Neural cell (in vitro differentiated cells): ENCODE data around the gene HIF1A. TPM values are rescaled to one million over a fixed set of nuclear protein-coding genes. Genes with fewer than 3 reads are reported as not detected.
"Not testable (repeated sequence)": the region's sequence is repeated elsewhere in the genome, so short reads cannot be mapped to it uniquely, and the experiment has no call there.

Experiments used
- H2AFZ ChIP-seq: fragments of 200-600, 300-800 bp; sonication (generic), shearing (Covaris generic); 2 replicates; pipeline ENCODE4 v1.6.0; 2014; ENCODE audit warnings: low read depth, mild to moderate bottlenecking, antibody characterized with exemption, low read length, moderate library complexity
- H3F3A ChIP-seq: fragments of 200-600 bp; shearing (Covaris generic); 2 replicates; pipeline ENCODE4 v1.6.1; 2016; ENCODE audit warnings: mild to moderate bottlenecking, moderate library complexity, mixed read lengths, antibody characterized with exemption, low read length; ENCODE audit not compliant: insufficient read depth, poor library complexity, severe bottlenecking
- H3K27ac ChIP-seq: fragments of 200-600, 300-800 bp; sonication (generic), shearing (Covaris generic); 2 replicates; pipeline ENCODE4 v1.5.1; 2014; ENCODE audit warnings: mild to moderate bottlenecking, low read length, moderate library complexity
- H3K27me3 ChIP-seq: fragments of 300-800, 200-600 bp; sonication (generic), shearing (Covaris generic); 2 replicates; pipeline ENCODE4 v1.6.0; 2014; ENCODE audit warnings: mild to moderate bottlenecking, low read depth, low read length, moderate library complexity; ENCODE audit not compliant: insufficient read depth
- H3K36me3 ChIP-seq: fragments of 300-800, 200-600 bp; sonication (generic), shearing (Covaris generic); 2 replicates; pipeline ENCODE4 v1.5.1; 2014; ENCODE audit warnings: mild to moderate bottlenecking, antibody characterized with exemption, low read length, moderate library complexity; ENCODE audit not compliant: insufficient read depth
- H3K4me2 ChIP-seq: fragments of 300-800, 200-600 bp; sonication (generic), shearing (Covaris generic); 2 replicates; pipeline ENCODE4 v1.6.0; 2014; ENCODE audit warnings: mild to moderate bottlenecking, low read length
- H3K4me3 ChIP-seq: fragments of 300-800, 200-600 bp; sonication (generic), shearing (Covaris generic); 2 replicates; pipeline ENCODE4 v1.5.1; 2014; ENCODE audit warnings: mild to moderate bottlenecking, low read length, moderate library complexity
- H3K79me2 ChIP-seq: fragments of 200-600 bp; shearing (Covaris generic); replicated peaks from 2 replicates; pipeline ENCODE4 v1.6.0; 2014; ENCODE audit warnings: mild to moderate bottlenecking, low read length, moderate library complexity; ENCODE audit not compliant: insufficient read depth
- H3K9ac ChIP-seq: fragments of 300-800, 200-600 bp; sonication (generic), shearing (Covaris generic); 2 replicates; pipeline ENCODE4 v1.6.1; 2016; ENCODE audit warnings: mild to moderate bottlenecking, low read length, mixed read lengths
- H3K9me2 ChIP-seq: fragments of 200-600 bp; shearing (Covaris generic); 2 replicates; pipeline ENCODE4 v1.6.1; 2016; ENCODE audit warnings: mild to moderate bottlenecking, low read length, mixed read lengths; ENCODE audit not compliant: insufficient read depth
- H3K9me3 ChIP-seq: fragments of 200-600, 300-800 bp; sonication (generic), shearing (Covaris generic); 2 replicates; pipeline ENCODE4 v1.6.1; 2016; ENCODE audit warnings: mild to moderate bottlenecking, mixed run types, low read length, moderate library complexity, mixed read lengths
- H4K20me1 ChIP-seq: fragments of 200-600 bp; shearing (Covaris generic); 2 replicates; pipeline ENCODE4 v1.6.1; 2016; ENCODE audit warnings: mild to moderate bottlenecking, mixed run types; ENCODE audit not compliant: insufficient read depth
- EP300 ChIP-seq: fragments of 450-650 bp; conservative IDR thresholded peaks from 2 replicates; pipeline ENCODE4 v1.6.1; 2014; ENCODE audit warnings: antibody characterized with exemption, mild to moderate bottlenecking, moderate library complexity; ENCODE audit not compliant: poor library complexity, severe bottlenecking
- EZH2 ChIP-seq: fragments of 200-600, 300-800 bp; shearing (Covaris generic), sonication (generic); IDR thresholded peaks from 2 replicates; pipeline ENCODE4 v1.6.1; 2014; ENCODE audit warnings: antibody characterized with exemption, low read length, borderline replicate concordance, mild to moderate bottlenecking; ENCODE audit not compliant: insufficient read depth, poor library complexity, severe bottlenecking
- MXI1 ChIP-seq: fragments of 450-650 bp; conservative IDR thresholded peaks from 2 replicates; pipeline ENCODE4 v1.6.1; 2014; ENCODE audit warnings: antibody characterized with exemption, mild to moderate bottlenecking; ENCODE audit not compliant: poor library complexity, severe bottlenecking
- POLR2AphosphoS5 ChIP-seq: IDR thresholded peaks from 2 replicates; pipeline ENCODE4 v1.6.1; 2012
- RAD21 ChIP-seq: fragments of 450-650 bp; conservative IDR thresholded peaks from 2 replicates; pipeline ENCODE4 v1.6.1; 2014; ENCODE audit warnings: antibody characterized with exemption, mild to moderate bottlenecking, moderate library complexity
- REST ChIP-seq: IDR thresholded peaks from 2 replicates; pipeline ENCODE4 v1.6.1; 2012; ENCODE audit warnings: borderline replicate concordance
- SMC3 ChIP-seq: fragments of 450-650 bp; conservative IDR thresholded peaks from 2 replicates; pipeline ENCODE4 v1.6.1; 2014; ENCODE audit warnings: antibody characterized with exemption, mild to moderate bottlenecking, moderate library complexity; ENCODE audit not compliant: poor library complexity
- TAF1 ChIP-seq: IDR thresholded peaks from 2 replicates; pipeline ENCODE4 v1.6.1; 2012; ENCODE audit warnings: low read depth
- polyA plus RNA-seq: library from polyadenylated mRNA; depleted of rRNA; stranded (reverse); fragments of >200 nt; gene quantifications from 2 replicates; pipeline ENCODE4 v1.2.3, GENCODE V29; 2014
- TF ChIP-seq, protein P1 (sequence below): fragments of 450-650 bp; IDR thresholded peaks from 2 replicates; pipeline ENCODE4 v1.5.1; 2014; ENCODE audit warnings: antibody characterized with exemption, mild to moderate bottlenecking, moderate library complexity; ENCODE audit not compliant: poor library complexity, severe bottlenecking

The HIF1A gene
- polyA plus RNA-seq, 1 donor from 2014 or later: 75.0 TPM

GRCh38 chr14:61655777-61656176 lies 39.5 kb upstream of the HIF1A start (continued):
- TF ChIP-seq SMC3 (no peak), EP300 (no peak)

GRCh38 chr14:61656341-61656740 lies 39.0 kb upstream of the HIF1A start:
- Histone ChIP-seq H3K9me3 (no peaks in the 10 kb centered on the region), H3K9ac (no peak overlapping the region), H3K36me3 (no peaks in the 10 kb centered on the region), H3K4me2 (no peak overlapping the region), H3K9me2 (no peaks in the 10 kb centered on the region), H2AFZ (no peak overlapping the region), H4K20me1 (no peaks in the 10 kb centered on the region), H3K4me3 (no peak overlapping the region), H3F3A (no peaks in the 10 kb centered on the region), H3K27me3 (no peaks in the 10 kb centered on the region), H3K79me2 (no peaks in the 10 kb centered on the region), H3K27ac (no peak overlapping the region)
- no peak for TF ChIP-seq EZH2
- no peak for TF ChIP-seq EP300
- no peak for TF ChIP-seq MXI1
- TF ChIP-seq REST: no peak
- TF ChIP-seq TAF1: no peak
- TF ChIP-seq SMC3: no peak
- no peak for TF ChIP-seq RAD21
- TF ChIP-seq, protein P1, sequence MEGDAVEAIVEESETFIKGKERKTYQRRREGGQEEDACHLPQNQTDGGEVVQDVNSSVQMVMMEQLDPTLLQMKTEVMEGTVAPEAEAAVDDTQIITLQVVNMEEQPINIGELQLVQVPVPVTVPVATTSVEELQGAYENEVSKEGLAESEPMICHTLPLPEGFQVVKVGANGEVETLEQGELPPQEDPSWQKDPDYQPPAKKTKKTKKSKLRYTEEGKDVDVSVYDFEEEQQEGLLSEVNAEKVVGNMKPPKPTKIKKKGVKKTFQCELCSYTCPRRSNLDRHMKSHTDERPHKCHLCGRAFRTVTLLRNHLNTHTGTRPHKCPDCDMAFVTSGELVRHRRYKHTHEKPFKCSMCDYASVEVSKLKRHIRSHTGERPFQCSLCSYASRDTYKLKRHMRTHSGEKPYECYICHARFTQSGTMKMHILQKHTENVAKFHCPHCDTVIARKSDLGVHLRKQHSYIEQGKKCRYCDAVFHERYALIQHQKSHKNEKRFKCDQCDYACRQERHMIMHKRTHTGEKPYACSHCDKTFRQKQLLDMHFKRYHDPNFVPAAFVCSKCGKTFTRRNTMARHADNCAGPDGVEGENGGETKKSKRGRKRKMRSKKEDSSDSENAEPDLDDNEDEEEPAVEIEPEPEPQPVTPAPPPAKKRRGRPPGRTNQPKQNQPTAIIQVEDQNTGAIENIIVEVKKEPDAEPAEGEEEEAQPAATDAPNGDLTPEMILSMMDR: no peak
- no peak for TF ChIP-seq POLR2AphosphoS5

GRCh38 chr14:61658111-61658510 lies 37.2 kb upstream of the HIF1A start:
- H3F3A ChIP-seq, H2AFZ ChIP-seq, H3K4me2 ChIP-seq, H3K36me3 ChIP-seq, H4K20me1 ChIP-seq, H3K27ac ChIP-seq, H3K79me2 ChIP-seq, H3K27me3 ChIP-seq, H3K4me3 ChIP-seq, H3K9me3 ChIP-seq, H3K9ac ChIP-seq, H3K9me2 ChIP-seq: not testable (repeated sequence)
